K562 (cell line): ENCODE measurements around the gene TIMM50. TPM values are rescaled to one million over a fixed set of nuclear protein-coding genes. Genes with fewer than 3 reads are reported as not detected.

Experiments used
- AFF1 ChIP-seq, 2 experiments: fragments of 450-650 bp; IDR thresholded peaks; 2 replicates each; pipeline ENCODE4 v1.6.1; 2018; ENCODE audit warnings: mild to moderate bottlenecking in 2 of 2, low read depth in 1 of 2; ENCODE audit not compliant: partially characterized antibody in 2 of 2
- ARID3B ChIP-seq: fragments of 250-450 bp; sonication (Bioruptor Pico); IDR thresholded peaks from 2 replicates; pipeline ENCODE4 v1.4.0; 2020; ENCODE audit warnings: borderline replicate concordance
- CHD2 ChIP-seq: IDR thresholded peaks from 2 replicates; pipeline ENCODE4 v1.6.1; 2011; ENCODE audit warnings: low read depth, low read length
- GABPB1 ChIP-seq: sonication (generic); formaldehyde crosslinking; IDR thresholded peaks from 2 replicates; pipeline ENCODE4 v1.8.0; 2022; ENCODE audit warnings: mild to moderate bottlenecking, missing genetic modification reagents
- HDAC2 ChIP-seq: fragments of 450-650 bp; IDR thresholded peaks from 2 replicates; pipeline ENCODE4 v1.6.1; 2016; ENCODE audit warnings: mild to moderate bottlenecking
- KLF13 ChIP-seq: fragments of 450-650 bp; IDR thresholded peaks from 2 replicates; pipeline ENCODE4 v1.6.1; 2016; ENCODE audit warnings: missing genetic modification characterization, low read depth, mild to moderate bottlenecking, missing compliant biosample characterization, moderate library complexity, borderline replicate concordance
- MAX ChIP-seq: sonication (generic); formaldehyde crosslinking; IDR thresholded peaks from 2 replicates; pipeline ENCODE4 v1.9.0; 2022; ENCODE audit warnings: mild to moderate bottlenecking, missing genetic modification reagents
- MED1 ChIP-seq: sonication (generic); formaldehyde crosslinking; IDR thresholded peaks from 2 replicates; pipeline ENCODE4 v1.8.1; 2023; ENCODE audit warnings: missing genetic modification reagents, borderline replicate concordance
- NELFE ChIP-seq: IDR thresholded peaks from 2 replicates; pipeline ENCODE4 v1.6.1; 2011; ENCODE audit warnings: mild to moderate bottlenecking; ENCODE audit not compliant: insufficient read depth, insufficient read length
- PCBP2 ChIP-seq: fragments of 200-400 bp; formaldehyde crosslinking; IDR thresholded peaks from 2 replicates; pipeline ENCODE4 v1.6.1; 2018; ENCODE audit warnings: low read length, low read depth, mild to moderate bottlenecking, moderate library complexity; ENCODE audit not compliant: poor library complexity, severe bottlenecking
- PHTF2 ChIP-seq: fragments of 250-450 bp; sonication (Bioruptor Pico); IDR thresholded peaks from 2 replicates; pipeline ENCODE4 v1.5.0; 2021; ENCODE audit warnings: mild to moderate bottlenecking
- RFX1 ChIP-seq: fragments of 450-650 bp; IDR thresholded peaks from 2 replicates; pipeline ENCODE4 v1.6.1; 2016; ENCODE audit warnings: mild to moderate bottlenecking, moderate library complexity
- RUNX1 ChIP-seq: sonication (generic); IDR thresholded peaks from 2 replicates; pipeline ENCODE4 v1.6.1; 2016; ENCODE audit warnings: antibody characterized with exemption, low read depth
- TAL1 ChIP-seq: fragments of 450-650 bp; IDR thresholded peaks from 2 replicates; pipeline ENCODE4 v1.6.1; 2016; ENCODE audit warnings: mild to moderate bottlenecking
- TEAD1 ChIP-seq, 2 experiments: fragments of 450-650 bp in 1 of 2; sonication (generic) in 1 of 2; formaldehyde crosslinking; IDR thresholded peaks; 2 replicates each; pipeline versions ENCODE4 v1.4.0 to v1.8.0; 2020 to 2022; ENCODE audit warnings: mild to moderate bottlenecking in 2 of 2, missing genetic modification reagents in 1 of 2
- ZNF274 ChIP-seq: IDR thresholded peaks from 2 replicates; pipeline ENCODE4 v1.6.1; 2011; ENCODE audit warnings: low read depth, mild to moderate bottlenecking, low read length, moderate library complexity, borderline replicate concordance
- ZNF445 ChIP-seq: fragments of 250-450 bp; sonication (Bioruptor Pico); IDR thresholded peaks from 2 replicates; pipeline ENCODE4 v1.4.0; 2020; ENCODE audit warnings: low read depth, mild to moderate bottlenecking, moderate library complexity
- ZNF507 ChIP-seq: conservative IDR thresholded peaks from 2 replicates; pipeline ENCODE4 v1.6.1; 2017; ENCODE audit warnings: missing genetic modification characterization, missing compliant biosample characterization
- ZNF586 ChIP-seq: fragments of 450-650 bp; formaldehyde crosslinking; conservative IDR thresholded peaks from 2 replicates; pipeline ENCODE4 v1.4.0; 2020; ENCODE audit warnings: mild to moderate bottlenecking, moderate library complexity
- ZNF76 ChIP-seq: fragments of 250-450 bp; sonication (Bioruptor Pico); IDR thresholded peaks from 2 replicates; pipeline ENCODE4 v1.4.0; 2020; ENCODE audit warnings: mild to moderate bottlenecking, moderate library complexity, borderline replicate concordance
- polyA plus RNA-seq, 8 experiments: library from polyadenylated mRNA; depleted of rRNA in 4 of 8; stranded (reverse) in 5 of 8; unstranded in 3 of 8; fragments of >200 nt; fragmentation: Nextera tagmentation in 2 of 8; fragmentation: Illumina TruSeq in 1 of 8; extraction: Ambion mirVana in 2 of 8; extraction: Trizol in 1 of 8; gene quantifications; 2 replicates each; pipeline versions ENCODE4 v1.2.1 to v1.2.3, GENCODE V29; 2011 to 2014; ENCODE audit warnings: inconsistent platforms in 1 of 8, missing spikeins in 1 of 8
- total RNA-seq, 7 experiments: library from RNA; depleted of rRNA in 6 of 7; stranded (reverse); fragments of >200 nt in 6 of 7; fragmentation: Illumina TruSeq in 2 of 7; extraction: Trizol in 2 of 7; gene quantifications; 2 replicates each; pipeline versions ENCODE4 v1.2.1 to v1.2.3, GENCODE V29; 2011 to 2021; ENCODE audit warnings: low replicate concordance in 1 of 7
- TF ChIP-seq, protein P1 (sequence below): conservative IDR thresholded peaks from 2 replicates; pipeline ENCODE4 v1.6.1; 2011; ENCODE audit warnings: low read depth, mild to moderate bottlenecking, low read length; ENCODE audit not compliant: control insufficient read depth

TIMM50 gene
- total and polyA plus RNA-seq, 9 of the 15 experiments (the other 6 are each of a cell fraction or from before 2014, with no cell fraction given): 28.3 to 221 (median 170) TPM

- TF ChIP-seq ARID3B (CRISPR knock-in tag): no peak
- TF ChIP-seq NELFE: no peak
- TF ChIP-seq, protein P1, sequence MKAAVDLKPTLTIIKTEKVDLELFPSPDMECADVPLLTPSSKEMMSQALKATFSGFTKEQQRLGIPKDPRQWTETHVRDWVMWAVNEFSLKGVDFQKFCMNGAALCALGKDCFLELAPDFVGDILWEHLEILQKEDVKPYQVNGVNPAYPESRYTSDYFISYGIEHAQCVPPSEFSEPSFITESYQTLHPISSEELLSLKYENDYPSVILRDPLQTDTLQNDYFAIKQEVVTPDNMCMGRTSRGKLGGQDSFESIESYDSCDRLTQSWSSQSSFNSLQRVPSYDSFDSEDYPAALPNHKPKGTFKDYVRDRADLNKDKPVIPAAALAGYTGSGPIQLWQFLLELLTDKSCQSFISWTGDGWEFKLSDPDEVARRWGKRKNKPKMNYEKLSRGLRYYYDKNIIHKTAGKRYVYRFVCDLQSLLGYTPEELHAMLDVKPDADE: 0 out of 2 replicates have a peak, but pooled peaks have one; percentile 32
- no peak for TF ChIP-seq RUNX1
- no peak for TF ChIP-seq TAL1
- no peak for TF ChIP-seq MED1 (CRISPR knock-in tag)
- peak; percentile 51 for TF ChIP-seq GABPB1
- peak; percentile 52; the same call in 1 of the 2 replicates for TF ChIP-seq MAX (CRISPR knock-in tag)
- TF ChIP-seq ZNF76: no peak
- TF ChIP-seq ZNF274: no peak
- peak in 1 of 2 experiments; percentile 85; a peak in 2 of 4 replicates for TF ChIP-seq TEAD1 (CRISPR knock-in tag; IDR thresholded peaks at IDR 0.05)
- no peak for TF ChIP-seq PHTF2 (CRISPR knock-in tag)
- TF ChIP-seq ZNF445 (CRISPR knock-in tag): no peak
- no peak for TF ChIP-seq ZNF507
- TF ChIP-seq KLF13 (tag): no peak
- TF ChIP-seq CHD2: no peak
- no peak for TF ChIP-seq AFF1 (IDR thresholded peaks at IDR 0.05; ENCODE audit: low read depth in 1 of 2, partially characterized antibody in 2 of 2)
- peak; percentile 80 for TF ChIP-seq RFX1
- TF ChIP-seq PCBP2: no peak
- no peak; the same call in 1 of the 2 replicates for TF ChIP-seq HDAC2
- TF ChIP-seq ZNF586: no peak
These were observed 51.8 kb downstream of the TIMM50 start, which contains the start of gene EID2B (continued) for GRCh38 chr19:39532233-39533002.
